HG02943 (cell line): ENCODE measurements around the gene TULP1.

ENCODE experiments used
- ATAC-seq: cut with Tn5 transposase; IDR thresholded peaks from one replicate; pipeline ENCODE4 v1.9.1; 2021; ENCODE audit warnings: mild to moderate bottlenecking, low read depth, moderate library complexity; ENCODE audit not compliant: unreplicated experiment

Gene TULP1

GRCh38 chr6:35486005-35486925, 26.4 kb downstream of the TULP1 start:
- no peak for ATAC-seq

- no peak for ATAC-seq
Measured at GRCh38 chr6:35485402-35485877, 27.3 kb downstream of the TULP1 start.

DNA sequence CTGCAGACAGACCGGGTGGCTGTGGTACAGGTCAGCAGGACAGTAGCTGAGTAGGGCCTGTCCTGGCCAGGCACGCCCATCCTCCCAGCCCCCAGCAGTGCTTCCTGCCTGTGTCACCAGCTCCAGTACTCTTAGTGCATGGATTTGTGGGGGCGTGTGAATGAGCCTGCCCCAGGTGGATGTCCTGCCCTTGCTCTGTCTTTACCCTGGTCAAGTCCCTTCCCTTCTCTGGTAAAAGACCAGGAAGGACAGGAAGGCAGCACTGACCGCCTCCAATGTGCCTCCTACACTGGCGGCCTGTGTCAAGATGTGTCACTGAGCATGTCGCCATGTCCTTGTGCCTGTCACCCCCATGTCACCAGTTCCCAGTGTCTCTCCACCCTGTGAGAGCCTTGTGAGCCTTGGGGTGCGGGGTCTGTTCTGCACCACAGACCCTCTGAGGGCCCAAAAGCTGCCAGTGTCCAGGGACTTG, 27.7 kb downstream of the TULP1 start:
- no peak for ATAC-seq

DNA sequence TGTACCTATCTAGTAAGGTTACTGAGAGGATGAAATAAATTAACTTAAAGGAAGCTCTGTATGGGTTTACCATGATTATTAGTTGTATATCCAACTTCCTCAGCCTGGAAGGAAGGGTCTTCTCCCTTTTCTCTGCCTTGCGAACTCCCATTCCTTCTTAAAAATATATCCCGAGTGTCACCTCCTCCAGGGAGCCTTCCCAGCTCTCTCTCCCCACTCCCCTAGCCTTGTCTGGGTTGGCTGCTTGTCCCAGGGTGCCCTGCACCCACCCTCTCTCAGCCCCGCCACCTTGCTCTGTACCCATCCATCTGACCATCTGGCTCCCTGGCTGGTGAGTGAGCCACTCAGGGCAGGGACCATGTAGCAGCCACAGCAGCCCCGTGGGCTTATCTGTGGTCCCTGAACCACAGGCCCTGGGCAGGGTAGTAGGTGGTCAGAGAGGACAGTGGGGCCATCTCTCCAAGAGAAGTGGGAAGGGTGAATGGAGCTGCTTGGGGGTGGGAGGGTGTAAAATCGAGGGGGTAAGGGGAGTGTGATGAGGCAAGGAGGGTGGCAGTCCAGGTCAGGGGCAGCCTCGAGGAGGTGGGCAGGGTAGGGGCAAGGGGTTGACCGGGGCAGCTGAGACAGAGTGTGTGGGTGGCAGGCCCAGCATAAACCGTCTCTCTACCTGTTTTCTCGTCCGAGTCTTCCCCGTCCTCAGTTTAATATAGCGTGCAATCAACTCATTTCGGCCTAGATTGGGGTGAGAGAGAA, 28.6 kb downstream of the TULP1 start:
- ATAC-seq, result no peak

DNA sequence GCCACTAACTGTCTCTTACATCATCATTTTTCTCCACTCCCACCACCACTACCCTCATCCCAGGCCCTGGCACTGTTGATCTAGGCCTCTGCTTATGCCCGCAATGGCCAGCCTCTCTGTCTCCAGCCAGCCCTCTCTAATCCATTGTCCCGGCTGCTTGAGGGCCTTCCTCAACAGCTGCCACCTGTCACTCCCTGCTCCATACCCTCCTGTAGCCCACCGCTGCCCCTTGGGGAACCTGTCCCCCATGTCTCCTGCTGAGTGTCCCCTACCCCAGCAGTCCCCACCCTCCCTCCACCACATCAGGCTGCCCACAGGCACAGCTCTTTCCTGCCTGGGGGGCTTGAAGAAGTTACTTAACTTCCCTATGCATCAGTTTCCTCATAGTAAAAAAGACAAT, 29.2 kb downstream of the TULP1 start:
- no peak for ATAC-seq

DNA sequence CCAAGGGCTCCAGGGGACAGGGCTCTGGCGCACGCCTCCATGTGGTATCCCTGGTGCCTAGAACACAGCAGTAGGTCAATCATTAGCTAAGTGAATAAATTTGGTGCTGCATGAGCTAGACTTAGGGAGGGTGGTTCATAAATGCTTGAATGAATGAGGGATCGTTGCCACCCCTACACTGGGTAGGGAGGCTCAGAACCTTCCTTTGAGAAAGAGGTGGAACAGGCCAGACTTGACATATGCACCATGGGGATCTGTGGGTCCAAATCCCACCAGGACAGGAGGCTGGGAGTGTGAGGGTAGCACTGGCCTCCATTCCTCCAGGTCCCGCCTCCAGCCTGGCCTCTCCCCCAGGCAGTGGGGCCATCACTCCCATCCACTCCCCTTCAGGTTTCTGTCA, 29.6 kb downstream of the TULP1 start:
- no peak for ATAC-seq

DNA sequence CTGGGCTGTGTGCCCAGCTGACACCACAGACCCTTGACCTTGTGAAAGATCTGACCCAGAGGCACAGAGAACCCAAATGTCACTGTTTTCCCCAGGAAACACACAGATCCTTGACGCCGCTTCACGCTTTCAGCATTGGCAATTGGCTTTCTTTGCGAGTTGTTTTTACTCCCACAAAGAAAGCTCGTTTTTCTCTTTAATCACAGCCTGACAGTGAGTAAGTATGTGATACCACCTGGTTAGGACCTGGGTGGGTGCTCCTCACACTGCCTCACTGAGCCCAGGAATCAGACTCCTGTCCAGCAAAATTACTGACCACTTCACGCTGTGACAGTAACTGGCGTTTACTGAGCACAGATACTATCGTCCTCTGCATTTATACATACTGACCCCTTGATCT, 31.5 kb downstream of the TULP1 start:
- no peak for ATAC-seq

- no peak for ATAC-seq
Measured at GRCh38 chr6:35480176-35480575, 32.5 kb downstream of the TULP1 start.

DNA sequence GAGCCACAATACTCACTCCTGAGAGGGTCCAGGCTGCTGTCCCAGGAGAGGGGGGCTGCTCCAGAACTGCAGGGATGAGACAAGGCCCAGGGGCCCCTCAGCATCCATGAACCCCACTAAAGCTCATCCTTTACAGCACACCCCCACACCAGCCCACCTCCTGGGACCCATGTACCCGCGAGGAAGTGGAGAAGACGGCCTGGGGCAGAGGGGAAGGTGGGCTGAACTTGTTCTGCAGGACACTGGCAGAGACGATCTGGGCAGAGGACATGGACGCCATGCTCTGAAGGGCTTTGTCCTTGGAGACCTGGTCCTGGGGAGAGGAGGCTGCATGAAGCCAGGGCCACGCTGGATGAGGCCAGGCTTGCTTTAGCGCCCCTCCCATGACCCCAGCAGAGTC, 34.4 kb downstream of the TULP1 start:
- ATAC-seq, result no peak

DNA sequence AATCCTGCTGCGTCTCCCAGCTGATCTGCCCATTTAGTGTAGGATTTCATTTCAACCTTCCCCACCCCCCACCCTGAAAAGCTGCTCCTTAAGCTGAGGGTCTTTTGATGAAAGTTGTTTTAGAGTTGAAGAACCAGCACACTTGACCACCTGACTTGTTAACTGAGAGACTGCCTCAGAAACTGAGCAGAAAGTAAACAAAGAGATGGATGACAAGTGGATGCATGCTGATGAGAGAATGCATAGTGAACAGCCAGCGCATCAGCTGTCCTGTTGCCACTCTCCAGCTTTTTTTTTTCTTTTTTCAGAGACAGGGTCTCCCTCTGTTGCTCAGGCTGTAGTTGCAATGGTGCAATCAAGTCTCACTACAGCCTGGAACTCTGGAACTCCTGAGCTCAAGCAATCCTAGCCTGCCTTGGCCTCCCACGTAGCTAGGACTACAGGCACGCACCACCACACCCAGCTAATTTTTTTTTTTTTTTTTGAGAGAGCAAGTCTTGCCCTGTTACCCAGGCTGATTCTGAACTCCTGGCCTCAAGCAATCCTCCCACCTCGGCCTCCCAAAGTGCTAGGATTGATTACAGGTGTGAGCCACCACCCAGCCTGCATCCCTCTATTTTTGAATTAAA, 35.0 kb downstream of the TULP1 start:
- no peak for ATAC-seq

DNA sequence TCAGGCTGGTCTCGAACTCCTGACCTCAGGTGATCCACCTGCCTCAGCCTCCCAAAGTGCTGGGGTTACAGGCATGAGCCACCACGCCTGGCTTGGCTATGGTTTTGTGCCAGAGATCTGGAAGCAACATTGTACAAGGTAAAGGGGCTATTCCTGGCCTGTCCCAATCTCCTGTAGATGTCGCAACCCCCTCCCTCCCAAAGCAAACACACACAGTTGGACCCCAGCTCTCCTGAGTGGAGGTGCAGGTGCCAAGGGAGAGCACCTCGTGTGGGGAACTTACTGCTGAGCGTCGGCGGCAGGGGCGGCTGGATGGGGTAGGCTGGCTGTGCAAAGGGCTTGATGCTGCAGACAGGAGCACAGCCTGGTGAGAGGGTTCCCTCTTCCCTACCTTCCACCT, 35.7 kb downstream of the TULP1 start:
- no peak for ATAC-seq

DNA sequence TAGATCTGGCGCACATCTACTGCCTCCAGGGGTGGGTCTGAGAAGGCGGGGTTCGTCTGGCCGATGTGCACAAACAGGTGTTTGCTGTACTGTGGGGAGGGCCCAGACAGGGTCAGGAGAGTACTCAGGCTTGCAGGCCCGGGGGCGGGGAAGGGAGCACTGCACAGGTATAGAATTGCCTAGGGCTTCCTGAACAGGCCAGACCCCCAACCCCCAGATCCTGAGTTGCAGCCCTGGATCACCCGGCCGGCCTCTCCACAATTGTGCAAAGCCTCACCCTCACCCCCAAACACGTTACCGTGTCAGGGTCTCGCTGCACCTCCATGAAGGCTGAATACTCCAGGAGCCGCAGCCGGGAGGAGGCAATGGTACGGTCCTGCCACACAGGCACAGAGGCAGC, 36.7 kb downstream of the TULP1 start:
- no peak for ATAC-seq

DNA sequence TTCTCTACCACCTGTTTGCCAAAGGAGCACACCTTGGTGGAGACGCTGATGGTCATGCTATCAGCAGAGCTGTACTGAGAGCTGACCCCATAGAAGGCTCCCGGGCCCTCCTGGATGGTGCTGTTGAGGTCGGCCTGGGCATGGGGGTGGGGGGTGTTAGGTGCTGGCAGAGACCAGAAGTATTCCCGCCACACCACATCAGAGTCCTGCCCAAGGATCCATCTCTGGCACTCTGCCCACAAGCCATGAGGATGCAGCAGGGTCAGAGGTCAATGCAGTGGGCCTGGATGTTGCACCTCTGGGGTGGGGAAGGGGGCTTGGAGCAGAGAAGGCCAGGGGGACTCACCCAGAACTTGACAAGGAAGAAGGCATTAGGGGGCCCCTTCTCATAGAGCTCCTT, 37.1 kb downstream of the TULP1 start:
- no peak for ATAC-seq

GRCh38 chr6:35474942-35475570, 37.6 kb downstream of the TULP1 start:
- no peak for ATAC-seq

DNA sequence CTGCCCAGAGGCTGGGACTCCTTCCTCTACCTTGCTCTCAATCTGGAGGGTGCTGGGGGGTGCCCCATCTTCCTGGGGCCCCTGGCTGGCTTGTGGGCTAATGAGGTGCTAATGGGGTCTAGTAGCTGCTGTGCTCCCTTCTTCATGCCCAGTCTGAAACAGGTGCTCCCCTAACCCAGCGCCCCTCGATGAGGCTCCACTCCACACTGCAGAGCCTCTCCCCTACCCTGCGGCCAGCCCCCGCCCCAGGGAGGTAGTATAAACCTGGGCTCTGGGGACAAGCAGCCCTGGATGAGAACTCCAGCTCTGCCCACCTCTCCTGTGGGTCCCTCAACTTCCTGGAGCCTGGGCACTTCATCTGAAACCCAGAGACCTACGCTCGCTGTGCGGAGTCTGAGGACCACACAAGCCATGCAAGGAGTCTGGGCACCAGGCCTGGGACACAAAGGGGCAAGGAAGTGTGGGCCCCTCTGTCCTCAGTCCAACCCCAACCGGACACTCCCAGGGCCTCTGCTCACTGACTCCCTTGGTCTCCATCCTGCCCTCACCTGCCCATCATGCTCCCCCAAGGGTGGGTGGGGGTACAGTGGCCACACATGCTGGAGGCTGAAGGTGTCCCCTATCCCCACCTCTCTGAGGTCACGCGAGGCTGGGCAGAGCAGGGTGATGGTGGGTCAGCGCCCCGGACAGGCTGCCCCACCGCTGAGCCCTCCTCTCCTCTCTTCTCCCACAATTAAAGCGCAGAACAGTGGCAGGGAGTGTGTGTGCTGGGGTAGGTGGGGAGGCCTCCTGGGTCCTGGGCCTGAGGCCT, 38.4 kb downstream of the TULP1 start:
- ATAC-seq, result no peak

- ATAC-seq, result no peak
Measured at GRCh38 chr6:35473850-35474130, 38.9 kb downstream of the TULP1 start.

DNA sequence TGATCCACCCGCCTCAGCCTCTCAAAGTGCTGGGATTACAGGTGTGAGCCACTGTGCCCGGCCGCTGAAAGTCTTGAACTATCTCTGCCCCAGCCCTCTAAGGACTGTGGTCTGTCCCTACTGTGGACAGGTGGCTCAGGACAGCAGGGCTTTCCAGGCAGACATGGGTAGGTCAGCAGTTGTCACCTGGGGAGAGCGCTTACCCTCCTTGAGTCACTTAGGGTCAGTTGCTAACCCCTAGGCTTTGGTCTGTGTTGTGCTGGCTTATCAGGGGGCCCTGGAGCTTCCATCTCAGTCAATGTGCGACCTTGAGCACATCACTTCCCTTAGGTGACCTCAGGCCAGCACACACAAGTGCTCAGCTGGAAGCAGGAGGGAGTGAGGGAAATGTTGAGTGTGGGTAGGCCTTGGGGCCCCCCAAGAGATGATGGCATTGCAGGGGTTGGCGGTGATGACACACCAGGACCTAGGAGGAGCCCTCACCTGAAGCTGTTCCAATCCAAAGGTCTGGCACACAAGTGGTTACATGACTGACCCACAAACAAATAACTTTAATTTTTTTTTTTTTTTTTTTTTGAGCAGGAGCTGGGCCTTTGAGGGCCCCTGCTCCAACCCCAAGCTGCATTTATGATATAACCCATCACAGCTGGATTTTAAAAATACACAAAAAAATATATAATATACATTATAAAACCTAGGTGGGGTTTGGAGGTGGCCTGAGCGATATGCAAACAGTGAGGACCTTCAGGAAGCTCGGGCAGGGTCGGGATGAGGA, 39.4 kb downstream of the TULP1 start:
- ATAC-seq, result no peak

- ATAC-seq, result no peak
Measured at GRCh38 chr6:35471836-35472345, 40.8 kb downstream of the TULP1 start.

DNA sequence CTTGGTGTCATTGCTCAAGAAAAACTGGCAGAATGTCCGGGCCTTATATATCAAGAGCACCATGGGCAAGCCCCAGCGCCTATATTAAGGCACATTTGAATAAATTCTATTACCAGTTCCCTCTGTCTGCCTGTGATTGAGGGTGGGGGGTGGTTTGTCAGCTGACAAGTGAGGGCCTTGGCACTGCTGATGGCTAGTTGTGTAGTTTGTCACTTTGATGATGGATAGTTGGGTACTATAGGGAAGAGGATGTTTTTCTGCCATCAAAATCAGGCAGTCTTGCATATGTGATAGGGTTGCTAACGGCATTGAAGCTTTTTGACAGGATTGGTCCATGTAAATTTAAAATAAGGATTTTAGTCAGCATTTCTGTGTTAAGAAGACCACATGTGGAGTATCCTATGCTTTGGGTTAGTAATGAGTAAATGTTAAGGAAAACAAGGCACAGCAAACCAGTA, 42.0 kb downstream of the TULP1 start:
- no peak for ATAC-seq
